Mesenchymal stem cell (in vitro differentiated cells and primary cell): ENCODE measurements around the gene LAD1.

Experiments used
- DNase-seq: peaks from one replicate; pipeline ENCODE4 v3.0.0-alpha.2; 2013
- H2AFZ ChIP-seq: one replicate; pipeline ENCODE4 v1.6.1; 2013; ENCODE audit warnings: low read depth, mild to moderate bottlenecking, control low read depth, inconsistent platforms, low read length, moderate library complexity
- H2AK5ac ChIP-seq: 2 replicates; pipeline ENCODE4 v1.6.1; 2013; ENCODE audit warnings: low read length, moderate library complexity, mild to moderate bottlenecking, inconsistent platforms; ENCODE audit not compliant: severe bottlenecking
- H2BK120ac ChIP-seq: one replicate; pipeline ENCODE4 v1.6.1; 2013; ENCODE audit warnings: low read depth, mild to moderate bottlenecking, inconsistent platforms, low read length, moderate library complexity
- H2BK12ac ChIP-seq, 2 experiments: one replicate each; pipeline ENCODE4 v1.6.1; 2013; ENCODE audit warnings: inconsistent platforms in 2 of 2, low read length in 2 of 2, mild to moderate bottlenecking in 2 of 2, moderate library complexity in 2 of 2, control low read depth in 1 of 2
- H2BK15ac ChIP-seq: one replicate; pipeline ENCODE4 v1.6.1; 2013; ENCODE audit warnings: mild to moderate bottlenecking, low read depth, inconsistent platforms; ENCODE audit not compliant: poor library complexity, severe bottlenecking
- H2BK5ac ChIP-seq: 2 replicates; pipeline ENCODE4 v1.6.1; 2013; ENCODE audit warnings: low read depth, mild to moderate bottlenecking, low read length, control low read depth, inconsistent platforms; ENCODE audit not compliant: poor library complexity, severe bottlenecking
- H3K14ac ChIP-seq, 2 experiments: one replicate each; pipeline ENCODE4 v1.6.1; 2013; ENCODE audit warnings: inconsistent platforms in 2 of 2, low read length in 2 of 2, control low read depth in 1 of 2, mild to moderate bottlenecking in 1 of 2, moderate library complexity in 1 of 2
- H3K18ac ChIP-seq, 2 experiments: one replicate each; pipeline ENCODE4 v1.6.1; 2013; ENCODE audit warnings: inconsistent platforms in 2 of 2, low read length in 2 of 2, control low read depth in 1 of 2, low read depth in 1 of 2, mild to moderate bottlenecking in 1 of 2
- H3K23ac ChIP-seq, 2 experiments: one replicate each; pipeline ENCODE4 v1.6.1; 2013; ENCODE audit warnings: inconsistent platforms in 2 of 2, low read length in 2 of 2, mild to moderate bottlenecking in 2 of 2, moderate library complexity in 2 of 2, control low read depth in 1 of 2
- H3K27ac ChIP-seq: 2 replicates; pipeline ENCODE4 v1.5.1; 2013; ENCODE audit warnings: mild to moderate bottlenecking, moderate library complexity, low read length, control low read depth, inconsistent platforms; ENCODE audit not compliant: poor library complexity, severe bottlenecking
- H3K27me3 ChIP-seq, 2 experiments: 2 replicates each; pipeline versions ENCODE4 v1.6.1 to v1.7.0; 2013; ENCODE audit warnings: low read length in 2 of 2, mild to moderate bottlenecking in 2 of 2, moderate library complexity in 2 of 2, control low read depth in 1 of 2, inconsistent platforms in 1 of 2; ENCODE audit not compliant: control insufficient read depth in 1 of 2, insufficient read depth in 1 of 2
- H3K36me3 ChIP-seq, 2 experiments: 2 replicates each; pipeline versions ENCODE4 v1.6.1 to v1.7.0; 2013; ENCODE audit warnings: low read length in 2 of 2, control low read depth in 1 of 2, inconsistent platforms in 1 of 2, low read depth in 1 of 2, mild to moderate bottlenecking in 1 of 2; ENCODE audit not compliant: insufficient read depth in 2 of 2, control insufficient read depth in 1 of 2
- H3K4ac ChIP-seq, 2 experiments: one replicate each; pipeline ENCODE4 v1.6.1; 2013; ENCODE audit warnings: inconsistent platforms in 2 of 2, low read length in 2 of 2, mild to moderate bottlenecking in 2 of 2, moderate library complexity in 2 of 2, control low read depth in 1 of 2, low read depth in 1 of 2
- H3K4me1 ChIP-seq: 2 replicates; pipeline ENCODE4 v1.6.1; 2013; ENCODE audit warnings: low read depth, low read length, control low read depth; ENCODE audit not compliant: control insufficient read depth, insufficient read depth
- H3K4me2 ChIP-seq: 2 replicates; pipeline ENCODE4 v1.6.1; 2013; ENCODE audit warnings: low read length, mild to moderate bottlenecking, inconsistent platforms; ENCODE audit not compliant: poor library complexity, severe bottlenecking
- H3K4me3 ChIP-seq, 2 experiments: 2 replicates each; pipeline versions ENCODE4 v1.5.1 to v1.7.0; 2013; ENCODE audit warnings: low read length in 2 of 2, mild to moderate bottlenecking in 2 of 2, control low read depth in 1 of 2, low read depth in 1 of 2; ENCODE audit not compliant: insufficient read depth in 1 of 2
- H3K79me1 ChIP-seq: replicated peaks from 2 replicates; pipeline ENCODE4 v1.6.1; 2013; ENCODE audit warnings: mild to moderate bottlenecking, control low read depth, low read length, inconsistent platforms; ENCODE audit not compliant: poor library complexity, severe bottlenecking
- H3K9ac ChIP-seq: 2 replicates; pipeline ENCODE4 v1.7.0; 2013; ENCODE audit warnings: mild to moderate bottlenecking, low read length, moderate library complexity
- H3K9me3 ChIP-seq: 2 replicates; pipeline ENCODE4 v1.7.0; 2013; ENCODE audit warnings: mild to moderate bottlenecking, low read length; ENCODE audit not compliant: control insufficient read depth
- H4K8ac ChIP-seq: one replicate; pipeline ENCODE4 v1.6.1; 2013; ENCODE audit warnings: inconsistent platforms, mild to moderate bottlenecking, low read length, moderate library complexity
- H4K91ac ChIP-seq: one replicate; pipeline ENCODE4 v1.6.1; 2013; ENCODE audit warnings: mild to moderate bottlenecking, low read length, inconsistent platforms
- WGBS: methylation state at CpG from one replicate; pipeline ENCODE4 v1.1.7; 2013; ENCODE audit warnings: mixed read lengths; 5-methylcytosine and 5-hydroxymethylcytosine counted together

The LAD1 gene

GRCh38 chr1:201399352-201400126 lies 415 bp upstream of the LAD1 start:
- Histone ChIP-seq H3K36me3 (no peaks in the 10 kb centered on the region), H3K27ac (peak overlapping the region; percentile 1), H3K4me2 (peak overlapping the region; percentile 81), H4K91ac (no peak overlapping the region), H2BK12ac (no peak overlapping the region), H2BK15ac (peak overlapping the region; percentile 52), H3K23ac (peak overlapping the region in 1 of 2 experiments; percentile 51), H2BK5ac (peak overlapping the region; percentile 59), H3K18ac (no peak overlapping the region), H3K4me3 (peak overlapping the region in 1 of 2 experiments; percentile 56), H2BK120ac (no peak overlapping the region), H2AK5ac (peak overlapping the region; percentile 93), H4K8ac (no peak overlapping the region), H3K79me1 (peaks cover 12% of the 10 kb centered on the region), H3K14ac (no peak overlapping the region), H3K4me1 (peaks cover 59% of the 10 kb centered on the region), H3K4ac (no peak overlapping the region), H2AFZ (no peak overlapping the region), H3K27me3 (peaks cover 0 to 94% of the 10 kb centered on the region in 2 experiments), H3K9me3 (no peaks in the 10 kb centered on the region), H3K9ac (no peak overlapping the region)
- DNase-seq, result no peak
- WGBS, result 2% methylated on average over 60 of the region's 62 CpGs

- peak overlapping the region; percentile 92 for H3K27ac ChIP-seq
- no peak overlapping the region for H4K91ac ChIP-seq
- H3K9me3 ChIP-seq, result no peaks in the 10 kb centered on the region
- H3K23ac ChIP-seq, result peak overlapping the region in 1 of 2 experiments; percentile 23
- H2BK15ac ChIP-seq, result no peak overlapping the region
- no peak overlapping the region for H3K4me2 ChIP-seq
- H2BK12ac ChIP-seq, result no peak overlapping the region
- 96% methylated on average over 2 of the region's 2 CpGs for WGBS
- peak overlapping the region; percentile 91 for H2AK5ac ChIP-seq
- H2AFZ ChIP-seq, result no peak overlapping the region
- H3K18ac ChIP-seq, result no peak overlapping the region
- no peak overlapping the region for H2BK120ac ChIP-seq
- no peak overlapping the region for H4K8ac ChIP-seq
- peaks cover 0 to 89% of the 10 kb centered on the region in 2 experiments for H3K27me3 ChIP-seq
- no peaks in the 10 kb centered on the region for H3K36me3 ChIP-seq
- H2BK5ac ChIP-seq, result no peak overlapping the region
- H3K4me3 ChIP-seq, result no peak overlapping the region
- H3K79me1 ChIP-seq, result peaks cover 23% of the 10 kb centered on the region
- no peak overlapping the region for H3K14ac ChIP-seq
- H3K4me1 ChIP-seq, result peaks cover 58% of the 10 kb centered on the region
- DNase-seq, result no peak
- no peak overlapping the region for H3K4ac ChIP-seq
- no peak overlapping the region for H3K9ac ChIP-seq
Measured at GRCh38 chr1:201397675-201398074, 1.4 kb downstream of the LAD1 start.

- Histone ChIP-seq H4K8ac (no peak overlapping the region), H3K23ac (no peak overlapping the region), H3K4ac (no peak overlapping the region), H2BK5ac (peak overlapping the region; percentile 87), H2BK120ac (no peak overlapping the region), H3K79me1 (peaks cover 23% of the 10 kb centered on the region), H3K9ac (no peak overlapping the region), H4K91ac (peak overlapping the region; percentile 22), H3K36me3 (no peaks in the 10 kb centered on the region), H3K18ac (no peak overlapping the region), H3K4me3 (no peak overlapping the region), H3K27ac (peak overlapping the region; percentile 92), H2BK12ac (no peak overlapping the region), H2AFZ (no peak overlapping the region), H3K27me3 (peaks cover 0 to 88% of the 10 kb centered on the region in 2 experiments), H3K4me1 (peaks cover 63% of the 10 kb centered on the region), H3K4me2 (peak overlapping the region; percentile 29), H2AK5ac (peak overlapping the region; percentile 98), H3K9me3 (no peaks in the 10 kb centered on the region), H2BK15ac (no peak overlapping the region), H3K14ac (no peak overlapping the region)
- WGBS, result 78% methylated on average over 10 of the region's 10 CpGs
- no peak for DNase-seq
Measured at GRCh38 chr1:201396861-201397464, 2.2 kb downstream of the LAD1 start.

GRCh38 chr1:201395936-201396335 lies 3.2 kb downstream of the LAD1 start:
- WGBS, result 82% methylated on average over 4 of the region's 4 CpGs
- peaks cover 0 to 78% of the 10 kb centered on the region in 2 experiments for H3K27me3 ChIP-seq
- peaks cover 27% of the 10 kb centered on the region for H3K79me1 ChIP-seq
- no peaks in the 10 kb centered on the region for H3K36me3 ChIP-seq
- no peak for DNase-seq
- H2BK12ac ChIP-seq, result no peak overlapping the region
- H3K4me1 ChIP-seq, result peaks cover 71% of the 10 kb centered on the region
- no peak overlapping the region for H3K4me2 ChIP-seq
- no peaks in the 10 kb centered on the region for H3K9me3 ChIP-seq
- no peak overlapping the region for H3K9ac ChIP-seq
- no peak overlapping the region for H3K18ac ChIP-seq
- H4K8ac ChIP-seq, result no peak overlapping the region
- peak overlapping the region; percentile 98 for H2AK5ac ChIP-seq
- peak overlapping the region; percentile 9 for H2BK5ac ChIP-seq
- H2BK15ac ChIP-seq, result no peak overlapping the region
- H4K91ac ChIP-seq, result no peak overlapping the region
- no peak overlapping the region for H2AFZ ChIP-seq
- H3K23ac ChIP-seq, result no peak overlapping the region
- H3K27ac ChIP-seq, result peak overlapping the region; percentile 92
- no peak overlapping the region for H3K14ac ChIP-seq
- no peak overlapping the region for H2BK120ac ChIP-seq
- H3K4ac ChIP-seq, result no peak overlapping the region
- no peak overlapping the region for H3K4me3 ChIP-seq
